Neural cell (in vitro differentiated cells): ENCODE measurements around the gene RNF19B. TPM values are rescaled to one million over a fixed set of nuclear protein-coding genes. Genes with fewer than 3 reads are reported as not detected.

Source experiments
- H2AFZ ChIP-seq: fragments of 200-600, 300-800 bp; sonication (generic), shearing (Covaris generic); 2 replicates; pipeline ENCODE4 v1.6.0; 2014; ENCODE audit warnings: low read depth, mild to moderate bottlenecking, antibody characterized with exemption, low read length, moderate library complexity
- H3F3A ChIP-seq: fragments of 200-600 bp; shearing (Covaris generic); 2 replicates; pipeline ENCODE4 v1.6.1; 2016; ENCODE audit warnings: mild to moderate bottlenecking, moderate library complexity, mixed read lengths, antibody characterized with exemption, low read length; ENCODE audit not compliant: insufficient read depth, poor library complexity, severe bottlenecking
- H3K27ac ChIP-seq: fragments of 200-600, 300-800 bp; sonication (generic), shearing (Covaris generic); 2 replicates; pipeline ENCODE4 v1.5.1; 2014; ENCODE audit warnings: mild to moderate bottlenecking, low read length, moderate library complexity
- H3K27me3 ChIP-seq: fragments of 300-800, 200-600 bp; sonication (generic), shearing (Covaris generic); 2 replicates; pipeline ENCODE4 v1.6.0; 2014; ENCODE audit warnings: mild to moderate bottlenecking, low read depth, low read length, moderate library complexity; ENCODE audit not compliant: insufficient read depth
- H3K36me3 ChIP-seq: fragments of 300-800, 200-600 bp; sonication (generic), shearing (Covaris generic); 2 replicates; pipeline ENCODE4 v1.5.1; 2014; ENCODE audit warnings: mild to moderate bottlenecking, antibody characterized with exemption, low read length, moderate library complexity; ENCODE audit not compliant: insufficient read depth
- H3K4me2 ChIP-seq: fragments of 300-800, 200-600 bp; sonication (generic), shearing (Covaris generic); 2 replicates; pipeline ENCODE4 v1.6.0; 2014; ENCODE audit warnings: mild to moderate bottlenecking, low read length
- H3K4me3 ChIP-seq: fragments of 300-800, 200-600 bp; sonication (generic), shearing (Covaris generic); 2 replicates; pipeline ENCODE4 v1.5.1; 2014; ENCODE audit warnings: mild to moderate bottlenecking, low read length, moderate library complexity
- H3K79me2 ChIP-seq: fragments of 200-600 bp; shearing (Covaris generic); replicated peaks from 2 replicates; pipeline ENCODE4 v1.6.0; 2014; ENCODE audit warnings: mild to moderate bottlenecking, low read length, moderate library complexity; ENCODE audit not compliant: insufficient read depth
- H3K9ac ChIP-seq: fragments of 300-800, 200-600 bp; sonication (generic), shearing (Covaris generic); 2 replicates; pipeline ENCODE4 v1.6.1; 2016; ENCODE audit warnings: mild to moderate bottlenecking, low read length, mixed read lengths
- H3K9me2 ChIP-seq: fragments of 200-600 bp; shearing (Covaris generic); 2 replicates; pipeline ENCODE4 v1.6.1; 2016; ENCODE audit warnings: mild to moderate bottlenecking, low read length, mixed read lengths; ENCODE audit not compliant: insufficient read depth
- H3K9me3 ChIP-seq: fragments of 200-600, 300-800 bp; sonication (generic), shearing (Covaris generic); 2 replicates; pipeline ENCODE4 v1.6.1; 2016; ENCODE audit warnings: mild to moderate bottlenecking, mixed run types, low read length, moderate library complexity, mixed read lengths
- H4K20me1 ChIP-seq: fragments of 200-600 bp; shearing (Covaris generic); 2 replicates; pipeline ENCODE4 v1.6.1; 2016; ENCODE audit warnings: mild to moderate bottlenecking, mixed run types; ENCODE audit not compliant: insufficient read depth
- CTCF ChIP-seq: fragments of 450-650 bp; IDR thresholded peaks from 2 replicates; pipeline ENCODE4 v1.5.1; 2014; ENCODE audit warnings: antibody characterized with exemption, mild to moderate bottlenecking, moderate library complexity; ENCODE audit not compliant: poor library complexity, severe bottlenecking
- EP300 ChIP-seq: fragments of 450-650 bp; conservative IDR thresholded peaks from 2 replicates; pipeline ENCODE4 v1.6.1; 2014; ENCODE audit warnings: antibody characterized with exemption, mild to moderate bottlenecking, moderate library complexity; ENCODE audit not compliant: poor library complexity, severe bottlenecking
- EZH2 ChIP-seq: fragments of 200-600, 300-800 bp; shearing (Covaris generic), sonication (generic); IDR thresholded peaks from 2 replicates; pipeline ENCODE4 v1.6.1; 2014; ENCODE audit warnings: antibody characterized with exemption, low read length, borderline replicate concordance, mild to moderate bottlenecking; ENCODE audit not compliant: insufficient read depth, poor library complexity, severe bottlenecking
- MXI1 ChIP-seq: fragments of 450-650 bp; conservative IDR thresholded peaks from 2 replicates; pipeline ENCODE4 v1.6.1; 2014; ENCODE audit warnings: antibody characterized with exemption, mild to moderate bottlenecking; ENCODE audit not compliant: poor library complexity, severe bottlenecking
- POLR2AphosphoS5 ChIP-seq: IDR thresholded peaks from 2 replicates; pipeline ENCODE4 v1.6.1; 2012
- RAD21 ChIP-seq: fragments of 450-650 bp; conservative IDR thresholded peaks from 2 replicates; pipeline ENCODE4 v1.6.1; 2014; ENCODE audit warnings: antibody characterized with exemption, mild to moderate bottlenecking, moderate library complexity
- REST ChIP-seq: IDR thresholded peaks from 2 replicates; pipeline ENCODE4 v1.6.1; 2012; ENCODE audit warnings: borderline replicate concordance
- SMC3 ChIP-seq: fragments of 450-650 bp; conservative IDR thresholded peaks from 2 replicates; pipeline ENCODE4 v1.6.1; 2014; ENCODE audit warnings: antibody characterized with exemption, mild to moderate bottlenecking, moderate library complexity; ENCODE audit not compliant: poor library complexity
- TAF1 ChIP-seq: IDR thresholded peaks from 2 replicates; pipeline ENCODE4 v1.6.1; 2012; ENCODE audit warnings: low read depth
- polyA plus RNA-seq: library from polyadenylated mRNA; depleted of rRNA; stranded (reverse); fragments of >200 nt; gene quantifications from 2 replicates; pipeline ENCODE4 v1.2.3, GENCODE V29; 2014

Gene RNF19B
- polyA plus RNA-seq, 1 donor from 2014 or later = 22.1 TPM

GRCh38 chr1:32902535-32902920, 62.1 kb downstream of the RNF19B start:
- no peak overlapping the region for H3K9ac ChIP-seq
- H3K9me2 ChIP-seq = no peaks in the 10 kb centered on the region
- peaks cover 36% of the 10 kb centered on the region for H3K27me3 ChIP-seq
- no peaks in the 10 kb centered on the region for H4K20me1 ChIP-seq
- H3K4me3 ChIP-seq = no peak overlapping the region
- no peaks in the 10 kb centered on the region for H3K79me2 ChIP-seq
- TF ChIP-seq REST (no peak), TAF1 (no peak), MXI1 (no peak), EZH2 (no peak), SMC3 (no peak), EP300 (no peak), CTCF (no peak)
- no peaks in the 10 kb centered on the region for H3F3A ChIP-seq
- H3K9me3 ChIP-seq = no peaks in the 10 kb centered on the region
- H3K36me3 ChIP-seq = no peaks in the 10 kb centered on the region
- H2AFZ ChIP-seq = no peak overlapping the region
- H3K4me2 ChIP-seq = no peak overlapping the region
- H3K27ac ChIP-seq = no peak overlapping the region

DNA sequence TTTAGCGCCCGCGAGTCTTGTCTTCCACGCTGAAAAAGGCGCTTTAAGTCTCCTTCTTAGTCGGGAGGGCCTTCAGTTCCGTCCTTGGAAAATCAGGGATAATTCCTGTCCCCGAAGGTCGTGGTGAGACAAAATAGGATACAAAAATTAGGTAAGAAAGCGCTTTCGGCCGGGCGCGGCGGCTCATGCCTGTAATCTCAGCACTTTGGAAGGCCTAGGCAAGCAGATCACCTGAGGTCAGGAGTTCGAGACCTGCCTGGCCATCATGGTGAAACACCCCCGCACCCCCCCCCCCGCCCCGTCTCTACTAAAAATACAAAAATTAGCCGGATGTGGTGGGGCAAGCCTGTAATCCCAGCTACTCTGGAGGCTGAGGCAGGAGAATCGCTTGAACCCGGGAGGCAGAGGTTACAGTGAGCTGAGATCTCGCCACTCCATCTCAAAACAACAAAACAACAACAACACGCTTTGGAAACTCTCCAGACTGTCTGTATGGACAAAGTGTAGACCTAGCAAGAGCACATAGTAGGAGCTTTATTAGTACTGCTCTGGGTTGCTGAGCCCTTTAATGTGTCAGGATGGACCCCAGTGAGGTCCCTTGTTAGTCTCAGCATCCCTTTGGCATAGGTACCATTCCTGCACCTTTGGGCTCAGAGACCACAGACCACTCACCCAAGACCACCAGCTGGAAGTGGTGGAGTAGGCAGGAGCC, 62.6 kb downstream of the RNF19B start:
- H3K79me2 ChIP-seq = no peaks in the 10 kb centered on the region
- H2AFZ ChIP-seq = no peak overlapping the region
- no peak overlapping the region for H3K27ac ChIP-seq
- no peaks in the 10 kb centered on the region for H3K36me3 ChIP-seq
- peak overlapping the region; percentile 56 for H3K4me3 ChIP-seq
- H3K9ac ChIP-seq = no peak overlapping the region
- H3K9me3 ChIP-seq = no peaks in the 10 kb centered on the region
- H3K4me2 ChIP-seq = no peak overlapping the region
- no peaks in the 10 kb centered on the region for H3K9me2 ChIP-seq
- H3F3A ChIP-seq = no peaks in the 10 kb centered on the region
- peaks cover 36% of the 10 kb centered on the region for H3K27me3 ChIP-seq
- TF ChIP-seq CTCF (no peak), POLR2AphosphoS5 (no peak), TAF1 (no peak), SMC3 (no peak), EZH2 (no peak), EP300 (no peak), MXI1 (no peak), RAD21 (no peak), REST (no peak)
- H4K20me1 ChIP-seq = no peaks in the 10 kb centered on the region
